ENCODE results near the gene S100A14. TPM values are rescaled to one million over a fixed set of nuclear protein-coding genes. Genes with fewer than 3 reads are reported as not detected.

Gene S100A14
- total RNA-seq, 1 experiment from 2014 or later, result 2.1 TPM

- ATAC-seq (no peak), DNase-seq (ENCODE audit: low spot score) (no peak)
- Mint-ChIP-seq H3K27me3 (ENCODE audit: low read depth) (peaks cover 2% of the 10 kb centered on the region; the same call in 1 of the 2 replicates), H3K9me3 (no peaks in the 10 kb centered on the region), H3K4me3 (no peak overlapping the region), H3K36me3 (peaks cover 17% of the 10 kb centered on the region), H3K4me1 (peaks cover 8% of the 10 kb centered on the region), H3K27ac (no peak overlapping the region)
- TF ChIP-seq CBFB (CRISPR knock-in tag; IDR thresholded peaks at IDR 0.05; ENCODE audit: low read depth) (no peak), MAX (CRISPR knock-in tag; IDR thresholded peaks at IDR 0.05) (no peak), IRF1 (CRISPR knock-in tag; IDR thresholded peaks at IDR 0.05) (no peak), ZNF423 (CRISPR knock-in tag; IDR thresholded peaks at IDR 0.05) (no peak), ATF1 (CRISPR knock-in tag; IDR thresholded peaks at IDR 0.05) (no peak), SP1 (CRISPR knock-in tag; conservative IDR thresholded peaks at IDR 0.05) (no peak)
- TF ChIP-seq, protein P1, sequence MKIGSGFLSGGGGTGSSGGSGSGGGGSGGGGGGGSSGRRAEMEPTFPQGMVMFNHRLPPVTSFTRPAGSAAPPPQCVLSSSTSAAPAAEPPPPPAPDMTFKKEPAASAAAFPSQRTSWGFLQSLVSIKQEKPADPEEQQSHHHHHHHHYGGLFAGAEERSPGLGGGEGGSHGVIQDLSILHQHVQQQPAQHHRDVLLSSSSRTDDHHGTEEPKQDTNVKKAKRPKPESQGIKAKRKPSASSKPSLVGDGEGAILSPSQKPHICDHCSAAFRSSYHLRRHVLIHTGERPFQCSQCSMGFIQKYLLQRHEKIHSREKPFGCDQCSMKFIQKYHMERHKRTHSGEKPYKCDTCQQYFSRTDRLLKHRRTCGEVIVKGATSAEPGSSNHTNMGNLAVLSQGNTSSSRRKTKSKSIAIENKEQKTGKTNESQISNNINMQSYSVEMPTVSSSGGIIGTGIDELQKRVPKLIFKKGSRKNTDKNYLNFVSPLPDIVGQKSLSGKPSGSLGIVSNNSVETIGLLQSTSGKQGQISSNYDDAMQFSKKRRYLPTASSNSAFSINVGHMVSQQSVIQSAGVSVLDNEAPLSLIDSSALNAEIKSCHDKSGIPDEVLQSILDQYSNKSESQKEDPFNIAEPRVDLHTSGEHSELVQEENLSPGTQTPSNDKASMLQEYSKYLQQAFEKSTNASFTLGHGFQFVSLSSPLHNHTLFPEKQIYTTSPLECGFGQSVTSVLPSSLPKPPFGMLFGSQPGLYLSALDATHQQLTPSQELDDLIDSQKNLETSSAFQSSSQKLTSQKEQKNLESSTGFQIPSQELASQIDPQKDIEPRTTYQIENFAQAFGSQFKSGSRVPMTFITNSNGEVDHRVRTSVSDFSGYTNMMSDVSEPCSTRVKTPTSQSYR (CRISPR knock-in tag; IDR thresholded peaks at IDR 0.05), result no peak
- TF ChIP-seq, protein P2, sequence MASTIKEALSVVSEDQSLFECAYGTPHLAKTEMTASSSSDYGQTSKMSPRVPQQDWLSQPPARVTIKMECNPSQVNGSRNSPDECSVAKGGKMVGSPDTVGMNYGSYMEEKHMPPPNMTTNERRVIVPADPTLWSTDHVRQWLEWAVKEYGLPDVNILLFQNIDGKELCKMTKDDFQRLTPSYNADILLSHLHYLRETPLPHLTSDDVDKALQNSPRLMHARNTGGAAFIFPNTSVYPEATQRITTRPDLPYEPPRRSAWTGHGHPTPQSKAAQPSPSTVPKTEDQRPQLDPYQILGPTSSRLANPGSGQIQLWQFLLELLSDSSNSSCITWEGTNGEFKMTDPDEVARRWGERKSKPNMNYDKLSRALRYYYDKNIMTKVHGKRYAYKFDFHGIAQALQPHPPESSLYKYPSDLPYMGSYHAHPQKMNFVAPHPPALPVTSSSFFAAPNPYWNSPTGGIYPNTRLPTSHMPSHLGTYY (CRISPR knock-in tag; IDR thresholded peaks at IDR 0.05), result no peak
- ChIA-PET CTCF (interaction anchor here (0.5 to 1.7 kb wide), 6 partner anchors 22 to 139 kb away, joined by 3 to 6 read pairs (median 4); partner anchors contain the start of gene S100A13), POLR2A (interaction anchor here (0.8 to 3.4 kb wide), 4 partner anchors 9 to 21 kb away, joined by 3 to 14 read pairs (median 4); partner anchors contain the start of genes CHTOP, S100A1, S100A13 and SNAPIN)
Observed at GRCh38 chr1:153649137-153649862, 33.2 kb upstream of the S100A14 start.

DNA sequence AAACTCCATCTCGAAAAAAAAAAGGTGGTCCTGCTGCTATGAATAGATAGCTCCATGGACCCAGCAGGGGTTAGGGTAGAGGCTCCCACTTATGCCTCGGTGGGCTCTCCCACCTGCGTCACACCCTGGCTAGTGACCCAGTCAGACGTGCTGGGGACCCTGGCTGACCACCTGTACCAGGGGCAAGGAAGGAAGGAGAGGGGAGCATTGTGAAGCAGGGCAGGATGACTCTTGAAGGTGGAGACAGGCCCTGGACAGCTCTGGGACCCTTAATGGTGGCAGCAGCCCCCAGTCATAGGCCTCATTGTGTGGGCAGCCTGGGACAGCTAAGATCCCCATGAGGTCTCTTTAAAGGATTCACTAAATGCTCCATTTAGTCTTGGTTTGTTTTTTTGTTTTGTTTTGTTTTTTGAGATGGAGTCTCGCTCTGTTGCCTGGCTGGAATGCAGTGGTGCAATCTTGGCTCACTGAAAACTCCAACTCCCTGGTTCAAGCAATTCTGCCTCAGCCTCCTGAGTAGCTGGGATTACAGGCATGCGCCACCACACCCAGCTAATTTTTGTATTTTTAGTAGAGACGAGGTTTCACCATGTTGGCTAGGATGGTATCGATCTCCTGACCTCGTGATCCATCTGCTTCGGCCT lies 32.0 kb upstream of the S100A14 start:
- CTCF ChIA-PET, result interaction anchor here (0.5 to 2.2 kb wide), 10 partner anchors 14 to 319 kb away, joined by 3 to 12 read pairs (median 4); partner anchors contain the start of genes CHTOP, CREB3L4, S100A13 and S100A6
- no peaks in the 10 kb centered on the region for H3K27me3 Mint-ChIP-seq (ENCODE audit: low read depth)
- peaks cover 29% of the 10 kb centered on the region for H3K36me3 Mint-ChIP-seq
- peaks cover 8% of the 10 kb centered on the region for H3K4me1 Mint-ChIP-seq
- DNase-seq (ENCODE audit: low spot score) (no peak), ATAC-seq (no peak; the same call in 1 of the 2 replicates)
- H3K27ac Mint-ChIP-seq, result peak overlapping the region; percentile 64; the same call in 1 of the 2 replicates
- no peak overlapping the region for H3K4me3 Mint-ChIP-seq
- no peaks in the 10 kb centered on the region for H3K9me3 Mint-ChIP-seq
- POLR2A ChIA-PET, result interaction anchor here (0.8 to 3.4 kb wide), 4 partner anchors 12 to 61 kb away, joined by 4 to 14 read pairs (median 5); partner anchors contain the start of genes CHTOP, S100A1 and S100A13
- TF ChIP-seq MLX (CRISPR knock-in tag; IDR thresholded peaks at IDR 0.05), result no peak
- no peak for TF ChIP-seq ZNF532 (CRISPR knock-in tag; IDR thresholded peaks at IDR 0.05; ENCODE audit: borderline replicate concordance)
- TF ChIP-seq KAT7 (CRISPR knock-in tag; IDR thresholded peaks at IDR 0.05; ENCODE audit: borderline replicate concordance), result no peak
- TF ChIP-seq NFATC4 (CRISPR knock-in tag; IDR thresholded peaks at IDR 0.05), result peak; percentile 79
- TF ChIP-seq ZBTB43 (CRISPR knock-in tag; IDR thresholded peaks at IDR 0.05), result no peak
- TF ChIP-seq EMX1 (CRISPR knock-in tag; IDR thresholded peaks at IDR 0.05), result 0 out of 2 replicates have a peak, but pooled peaks have one; percentile 78
- no peak; the same call in 1 of the 2 replicates for TF ChIP-seq PRRX2 (CRISPR knock-in tag; IDR thresholded peaks at IDR 0.05)
- peak; percentile 28; the same call in 1 of the 2 replicates for TF ChIP-seq ZNF416 (CRISPR knock-in tag; IDR thresholded peaks at IDR 0.05)
- TF ChIP-seq, protein P3, sequence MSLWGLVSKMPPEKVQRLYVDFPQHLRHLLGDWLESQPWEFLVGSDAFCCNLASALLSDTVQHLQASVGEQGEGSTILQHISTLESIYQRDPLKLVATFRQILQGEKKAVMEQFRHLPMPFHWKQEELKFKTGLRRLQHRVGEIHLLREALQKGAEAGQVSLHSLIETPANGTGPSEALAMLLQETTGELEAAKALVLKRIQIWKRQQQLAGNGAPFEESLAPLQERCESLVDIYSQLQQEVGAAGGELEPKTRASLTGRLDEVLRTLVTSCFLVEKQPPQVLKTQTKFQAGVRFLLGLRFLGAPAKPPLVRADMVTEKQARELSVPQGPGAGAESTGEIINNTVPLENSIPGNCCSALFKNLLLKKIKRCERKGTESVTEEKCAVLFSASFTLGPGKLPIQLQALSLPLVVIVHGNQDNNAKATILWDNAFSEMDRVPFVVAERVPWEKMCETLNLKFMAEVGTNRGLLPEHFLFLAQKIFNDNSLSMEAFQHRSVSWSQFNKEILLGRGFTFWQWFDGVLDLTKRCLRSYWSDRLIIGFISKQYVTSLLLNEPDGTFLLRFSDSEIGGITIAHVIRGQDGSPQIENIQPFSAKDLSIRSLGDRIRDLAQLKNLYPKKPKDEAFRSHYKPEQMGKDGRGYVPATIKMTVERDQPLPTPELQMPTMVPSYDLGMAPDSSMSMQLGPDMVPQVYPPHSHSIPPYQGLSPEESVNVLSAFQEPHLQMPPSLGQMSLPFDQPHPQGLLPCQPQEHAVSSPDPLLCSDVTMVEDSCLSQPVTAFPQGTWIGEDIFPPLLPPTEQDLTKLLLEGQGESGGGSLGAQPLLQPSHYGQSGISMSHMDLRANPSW (CRISPR knock-in tag; conservative IDR thresholded peaks at IDR 0.05; ENCODE audit: low read depth), result no peak

Measured in WTC11 (cell line).